ENCODE measurements around the gene PRKG1. TPM values are rescaled to one million over a fixed set of nuclear protein-coding genes. Genes with fewer than 3 reads are reported as not detected.

The PRKG1 gene
- total and polyA plus RNA-seq, 2 of the 4 experiments (the other 2 are of a cell fraction): 3.5 to 18.3 TPM

- Histone ChIP-seq H2AK9ac (replicated peaks; ENCODE audit: low read depth, low read length, poor library complexity) (no peak overlapping the region), H2BK5ac (ENCODE audit: low read depth, low read length, poor library complexity, severe bottlenecking) (no peak overlapping the region), H4K20me1 (ENCODE audit: insufficient read depth, low read length) (peaks cover 3% of the 10 kb centered on the region; the same call in 1 of the 2 replicates), H3K56ac (ENCODE audit: extremely low read depth, insufficient read depth, low read length) (no peak overlapping the region), H2AK5ac (ENCODE audit: low read depth, low read length) (no peak overlapping the region), H3K4me2 (ENCODE audit: low read depth, low read length) (no peak overlapping the region), H3K9me1 (ENCODE audit: insufficient read depth, low read length) (peaks cover 4% of the 10 kb centered on the region), H3K27me3 (ENCODE audit: control insufficient read depth, insufficient read depth, low read length) (no peaks in the 10 kb centered on the region), H3K27ac (ENCODE audit: insufficient read depth, low read length) (no peak overlapping the region), H3K18ac (ENCODE audit: low read depth, low read length) (no peak overlapping the region; the same call in 1 of the 2 replicates), H3K9me3 (ENCODE audit: control insufficient read depth, insufficient read depth, low read length) (no peaks in the 10 kb centered on the region), H3K79me1 (ENCODE audit: low read depth in 1 of 2, low read length in 2 of 2) (peaks cover 8 to 24% of the 10 kb centered on the region in 2 experiments; a peak in 3 of 4 replicates), H2AFZ (replicated peaks; ENCODE audit: low read length, poor library complexity) (no peak overlapping the region), H3K4me3 (ENCODE audit: insufficient read depth, low read depth, low read length) (no peak overlapping the region), H3K14ac (replicated peaks; ENCODE audit: low read depth, low read length) (peak overlapping the region; percentile 8; the same call in 1 of the 2 replicates), H4K5ac (ENCODE audit: low read depth, low read length) (no peak overlapping the region), H4K91ac (ENCODE audit: insufficient read depth, low read depth, low read length) (no peak overlapping the region; the same call in 1 of the 2 replicates), H4K8ac (ENCODE audit: low read depth in 2 of 2, low read length in 2 of 2) (peak overlapping the region in 1 of 2 experiments; percentile 1; a peak in 1 of 4 replicates), H3K4ac (ENCODE audit: low read depth, low read length) (peak overlapping the region; percentile 1; the same call in 1 of the 2 replicates), H3K9ac (ENCODE audit: low read depth, low read length) (no peak overlapping the region), H2BK120ac (ENCODE audit: low read depth, low read length) (no peak overlapping the region), H2BK15ac (ENCODE audit: low read depth, low read length) (no peak overlapping the region; the same call in 2 of the 3 replicates), H3K36me3 (ENCODE audit: control insufficient read depth, insufficient read depth, low read length) (0 out of 2 replicates have a peak, but pooled peaks cover 2% of the 10 kb centered on the region), H2BK20ac (ENCODE audit: low read depth, low read length) (no peak overlapping the region), H3K4me1 (ENCODE audit: control insufficient read depth, insufficient read depth, low read length) (peaks cover 8% of the 10 kb centered on the region), H3K23ac (ENCODE audit: low read depth, low read length) (no peak overlapping the region; the same call in 1 of the 2 replicates)
- no TSS peak for BruUV-seq (replicated peaks)
- peak; percentile 24 for DNase-seq
- ChIA-PET POLR2A (ENCODE audit: unreplicated experiment) (no interaction called here), CTCF (no interaction called here)
- in situ Hi-C loops (cut with MboI; ENCODE audit: low sequenced_read_pairs): no loop called here
- dilution Hi-C loops (cut with HindIII; ENCODE audit: low sequenced_read_pairs, unreplicated experiment): no loop called here
- WGBS, 2 experiments (ENCODE audit: extremely low coverage in 2 of 2, insufficient read length in 1 of 2): no CpG with 5 or more reads among the region's 3 CpGs
- no peak for ATAC-seq (ENCODE audit: low read depth)
- intact Hi-C loops (cut with micrococcal nuclease): no loop called here
- TF ChIP-seq RFX5 (IDR thresholded peaks at IDR 0.05; ENCODE audit: low read depth, low read length) (no peak), USF2 (IDR thresholded peaks at IDR 0.05; ENCODE audit: low read depth, low read length) (no peak), ELK1 (IDR thresholded peaks at IDR 0.05; ENCODE audit: borderline replicate concordance, low read depth, low read length) (no peak), RCOR1 (IDR thresholded peaks at IDR 0.05; ENCODE audit: insufficient replicate concordance, low read length) (no peak), POLR2A (IDR thresholded peaks at IDR 0.05; ENCODE audit: low read depth, low read length) (no peak), MAZ (IDR thresholded peaks at IDR 0.05; ENCODE audit: borderline replicate concordance, low read depth, low read length) (no peak), CTCF (conservative IDR thresholded peaks at IDR 0.05; ENCODE audit: low read depth, low read length) (no peak), NFE2L2 (IDR thresholded peaks at IDR 0.05; ENCODE audit: low read depth, low read length) (no peak), MAFK (IDR thresholded peaks at IDR 0.05; ENCODE audit: low read depth, low read length) (no peak), BHLHE40 (IDR thresholded peaks at IDR 0.05; ENCODE audit: low read depth, low read length) (no peak), RAD21 (IDR thresholded peaks at IDR 0.05; ENCODE audit: low read length) (no peak), CEBPB (IDR thresholded peaks at IDR 0.05; ENCODE audit: low read depth, low read length) (no peak), MXI1 (IDR thresholded peaks at IDR 0.05; ENCODE audit: borderline replicate concordance, low read depth, low read length) (no peak), CHD1 (IDR thresholded peaks at IDR 0.05; ENCODE audit: low read depth, low read length) (no peak), FOS (IDR thresholded peaks at IDR 0.05; ENCODE audit: low read depth, low read length) (no peak)
Observed at GRCh38 chr10:51377932-51378599, 303.8 kb downstream of the PRKG1 start.
